GM12891 (cell line): ENCODE results near the gene IFT52.

Source experiments
- PAX5 ChIP-seq: IDR thresholded peaks from 2 replicates; pipeline ENCODE4 v1.6.1; 2011; ENCODE audit warnings: low read length, moderate library complexity, mild to moderate bottlenecking; ENCODE audit not compliant: insufficient read depth, severe bottlenecking
- POLR2A ChIP-seq: IDR thresholded peaks from 2 replicates; pipeline ENCODE4 v1.6.1; 2011; ENCODE audit warnings: low read depth, low read length, control low read depth
- POLR2AphosphoS5 ChIP-seq: IDR thresholded peaks from 2 replicates; pipeline ENCODE4 v1.6.1; 2011; ENCODE audit warnings: low read depth, low read length, control low read depth
- POU2F2 ChIP-seq: IDR thresholded peaks from 2 replicates; pipeline ENCODE4 v1.6.1; 2011; ENCODE audit warnings: low read depth, mild to moderate bottlenecking, control low read depth, low read length, moderate library complexity
- SPI1 ChIP-seq: IDR thresholded peaks from 2 replicates; pipeline ENCODE4 v1.6.1; 2011; ENCODE audit warnings: low read depth, low read length, control low read depth
- TAF1 ChIP-seq: IDR thresholded peaks from 2 replicates; pipeline ENCODE4 v1.6.1; 2011; ENCODE audit warnings: low read depth, low read length, control low read depth

- TF ChIP-seq POLR2AphosphoS5 (no peak), POLR2A (no peak), TAF1 (no peak), SPI1 (no peak), POU2F2 (no peak), PAX5 (no peak)
Measured at GRCh38 chr20:43670423-43670822, 79.7 kb downstream of the IFT52 start.
